SK-N-MC (cell line): ENCODE measurements around the gene TGIF2.
"Not testable (repeated sequence)": the region's sequence is repeated elsewhere in the genome, so short reads cannot be mapped to it uniquely, and the experiment has no call there.

Source experiments
- EZH2 ChIP-seq: fragments of 200-600 bp; sonication (generic); IDR thresholded peaks from one replicate; pipeline ENCODE4 v1.6.1; 2017; ENCODE audit warnings: antibody characterized with exemption
- POLR2AphosphoS5 ChIP-seq: IDR thresholded peaks from 2 replicates; pipeline ENCODE4 v1.6.1; 2012; ENCODE audit warnings: mild to moderate bottlenecking, low read depth, low read length, borderline replicate concordance

DNA sequence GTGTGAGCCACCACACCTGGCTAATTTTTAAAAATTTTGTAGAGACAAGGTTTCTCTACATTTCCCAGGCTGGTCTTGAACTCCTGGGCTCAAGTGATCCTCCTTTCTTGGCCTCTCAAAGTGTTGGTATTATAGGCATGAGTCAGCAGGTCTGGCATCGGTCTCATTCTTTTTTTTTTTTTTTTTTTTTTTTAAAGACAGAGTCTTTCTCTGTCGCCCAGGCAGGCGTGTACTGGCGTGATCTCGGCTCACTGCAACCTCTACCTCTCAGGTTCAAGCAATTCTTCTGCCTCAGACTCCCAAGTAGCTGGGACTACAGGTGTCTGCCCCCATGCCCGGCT is 35.0 kb downstream of the TGIF2 start:
- not testable (repeated sequence) for TF ChIP-seq EZH2, POLR2AphosphoS5
